ENCODE data around the gene TRO. TPM values are rescaled to one million over a fixed set of nuclear protein-coding genes. Genes with fewer than 3 reads are reported as not detected.

Gene TRO
- total and polyA plus RNA-seq, 2 of the 13 experiments (the other 11 are each of a cell fraction or from before 2014, with no cell fraction given), result 13.8 to 25.4 TPM

DNA sequence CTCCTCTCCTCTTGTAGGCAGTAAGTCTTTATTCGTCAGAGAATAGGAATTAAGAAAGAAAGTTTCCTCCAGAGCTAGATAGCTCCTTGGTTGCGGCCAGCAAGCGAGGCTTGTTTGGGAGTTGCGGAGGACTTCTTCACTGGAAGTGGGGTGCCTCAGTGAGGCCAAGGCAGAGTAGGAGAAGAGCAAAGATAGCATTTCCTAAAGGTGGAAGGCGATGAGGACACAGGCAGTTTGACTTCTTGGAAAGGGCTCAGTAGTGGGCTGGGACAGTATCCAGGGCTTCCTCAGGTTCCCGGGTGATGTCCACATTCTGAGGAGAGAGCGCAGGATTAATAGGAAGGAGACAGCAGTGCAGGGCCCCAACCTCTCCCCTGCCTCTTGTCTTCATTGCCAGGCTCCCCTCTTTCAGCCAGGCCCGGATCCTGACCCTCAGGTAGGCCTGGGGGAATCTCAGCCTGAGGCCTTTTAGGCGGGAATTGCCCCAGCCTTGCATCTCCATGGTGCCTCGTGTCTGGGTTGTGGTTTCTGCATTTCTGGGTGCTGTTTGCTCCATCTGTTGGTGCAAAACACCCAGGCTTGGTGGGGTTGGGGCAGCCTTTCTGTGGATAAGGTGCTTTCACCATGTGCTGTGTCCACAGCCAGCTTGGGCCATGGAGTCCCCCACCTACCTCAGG is 12.7 kb downstream of the TRO start:
- ChIA-PET CTCF (ENCODE audit: low intra/inter-chr PET ratio, low total read pairs) (no interaction called here), POLR2A (no interaction called here)

More for the DNA sequence above, 12.7 kb downstream of the TRO start:
- FAIRE-seq, result no peak
- no peaks in the 10 kb centered on the region; a peak in 1 of 5 replicates for H3K36me3 ChIP-seq (replicated peaks in 1 of 2; ENCODE audit: control insufficient read depth in 1 of 2, insufficient read depth in 2 of 2, low read length in 2 of 2)
- WGBS (ENCODE audit: low lambda C conversion rate), result 91% methylated on average over 7 of the region's 10 CpGs
- BruUV-seq (replicated peaks), result no TSS peak
- TF ChIP-seq ZNF329 (CRISPR knock-in tag; IDR thresholded peaks at IDR 0.05; ENCODE audit: low read depth) (no peak), SIN3A (IDR thresholded peaks at IDR 0.05; ENCODE audit: borderline replicate concordance, low read depth, low read length) (no peak), MIER2 (CRISPR knock-in tag; IDR thresholded peaks at IDR 0.05) (no peak), NFE2L1 (CRISPR knock-in tag; IDR thresholded peaks at IDR 0.05; ENCODE audit: borderline replicate concordance) (no peak), CEBPG (CRISPR knock-in tag; IDR thresholded peaks at IDR 0.05) (no peak), RBAK (CRISPR knock-in tag; IDR thresholded peaks at IDR 0.05) (no peak), TBL1XR1 (IDR thresholded peaks at IDR 0.05; ENCODE audit: borderline replicate concordance, low read length, partially characterized antibody) (no peak), MAF1 (CRISPR knock-in tag; IDR thresholded peaks at IDR 0.05; ENCODE audit: borderline replicate concordance) (no peak), ZNF292 (CRISPR knock-in tag; IDR thresholded peaks at IDR 0.05; ENCODE audit: borderline replicate concordance, low read depth) (no peak), ATM (IDR thresholded peaks at IDR 0.05; ENCODE audit: borderline replicate concordance) (no peak)
- TF ChIP-seq, protein P1, sequence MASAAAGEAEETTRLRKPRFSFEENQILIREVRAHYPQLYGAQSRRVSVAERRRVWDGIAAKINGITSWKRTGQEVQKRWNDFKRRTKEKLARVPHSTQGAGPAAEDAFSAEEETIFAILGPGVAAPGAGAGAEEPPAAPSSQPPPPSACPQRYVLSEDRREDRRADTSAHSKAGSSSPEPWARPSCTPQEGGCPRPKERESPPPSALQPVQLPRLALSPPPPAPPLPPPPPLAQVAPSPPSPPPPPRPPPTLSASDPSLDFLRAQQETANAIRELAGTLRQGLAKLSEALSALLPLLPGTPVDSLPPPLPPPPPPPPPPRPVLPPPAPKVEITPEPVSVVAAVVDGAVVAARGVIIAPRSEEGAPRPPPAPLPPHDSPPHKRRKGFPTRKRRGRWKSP (CRISPR knock-in tag; IDR thresholded peaks at IDR 0.05), result no peak
- TF ChIP-seq, protein P2, sequence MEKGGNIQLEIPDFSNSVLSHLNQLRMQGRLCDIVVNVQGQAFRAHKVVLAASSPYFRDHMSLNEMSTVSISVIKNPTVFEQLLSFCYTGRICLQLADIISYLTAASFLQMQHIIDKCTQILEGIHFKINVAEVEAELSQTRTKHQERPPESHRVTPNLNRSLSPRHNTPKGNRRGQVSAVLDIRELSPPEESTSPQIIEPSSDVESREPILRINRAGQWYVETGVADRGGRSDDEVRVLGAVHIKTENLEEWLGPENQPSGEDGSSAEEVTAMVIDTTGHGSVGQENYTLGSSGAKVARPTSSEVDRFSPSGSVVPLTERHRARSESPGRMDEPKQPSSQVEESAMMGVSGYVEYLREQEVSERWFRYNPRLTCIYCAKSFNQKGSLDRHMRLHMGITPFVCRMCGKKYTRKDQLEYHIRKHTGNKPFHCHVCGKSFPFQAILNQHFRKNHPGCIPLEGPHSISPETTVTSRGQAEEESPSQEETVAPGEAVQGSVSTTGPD (CRISPR knock-in tag; IDR thresholded peaks at IDR 0.05), result no peak
- TF ChIP-seq, protein P3, sequence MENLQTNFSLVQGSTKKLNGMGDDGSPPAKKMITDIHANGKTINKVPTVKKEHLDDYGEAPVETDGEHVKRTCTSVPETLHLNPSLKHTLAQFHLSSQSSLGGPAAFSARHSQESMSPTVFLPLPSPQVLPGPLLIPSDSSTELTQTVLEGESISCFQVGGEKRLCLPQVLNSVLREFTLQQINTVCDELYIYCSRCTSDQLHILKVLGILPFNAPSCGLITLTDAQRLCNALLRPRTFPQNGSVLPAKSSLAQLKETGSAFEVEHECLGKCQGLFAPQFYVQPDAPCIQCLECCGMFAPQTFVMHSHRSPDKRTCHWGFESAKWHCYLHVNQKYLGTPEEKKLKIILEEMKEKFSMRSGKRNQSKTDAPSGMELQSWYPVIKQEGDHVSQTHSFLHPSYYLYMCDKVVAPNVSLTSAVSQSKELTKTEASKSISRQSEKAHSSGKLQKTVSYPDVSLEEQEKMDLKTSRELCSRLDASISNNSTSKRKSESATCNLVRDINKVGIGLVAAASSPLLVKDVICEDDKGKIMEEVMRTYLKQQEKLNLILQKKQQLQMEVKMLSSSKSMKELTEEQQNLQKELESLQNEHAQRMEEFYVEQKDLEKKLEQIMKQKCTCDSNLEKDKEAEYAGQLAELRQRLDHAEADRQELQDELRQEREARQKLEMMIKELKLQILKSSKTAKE (CRISPR knock-in tag; IDR thresholded peaks at IDR 0.05; ENCODE audit: borderline replicate concordance), result no peak
- ATAC-seq, result no peak
- no peaks in the 10 kb centered on the region for H3K9me3 ChIP-seq (ENCODE audit: low read length)
- H3K4me3 ChIP-seq (replicated peaks in 1 of 3; ENCODE audit: insufficient read depth in 1 of 3, low read depth in 2 of 3, low read length in 3 of 3), result no peak overlapping the region
- H2AFZ ChIP-seq (ENCODE audit: low read length), result no peak overlapping the region
- H3K4me1 ChIP-seq (ENCODE audit: insufficient read depth, low read length), result no peaks in the 10 kb centered on the region
- H3K27me3 ChIP-seq (ENCODE audit: control insufficient read depth in 1 of 2, insufficient read depth in 2 of 2, low read length in 2 of 2), result no peaks in the 10 kb centered on the region
- H3K9ac ChIP-seq (ENCODE audit: insufficient read depth, low read depth, low read length), result no peak overlapping the region
- in situ Hi-C loops (cut with HindIII; ENCODE audit: extremely low pct_ligation_motif_present, low pct_unique_long_range_greater_than_20kb) (no loop called here), intact Hi-C loops (cut with micrococcal nuclease; ENCODE audit: unreplicated experiment) (no loop called here)
- no peak overlapping the region for H3K4me2 ChIP-seq (ENCODE audit: low read depth, low read length)
- H4K20me1 ChIP-seq (ENCODE audit: insufficient read depth, low read length), result no peaks in the 10 kb centered on the region
- no peak overlapping the region for H3K27ac ChIP-seq (ENCODE audit: extremely low read length, insufficient read depth, low read length)
- H3K79me2 ChIP-seq (ENCODE audit: insufficient read depth, low read length), result no peaks in the 10 kb centered on the region
- no peak for DNase-seq (ENCODE audit: low spot score)

Data from HepG2 (cell line).